CD4-positive, alpha-beta T cell (primary cell): ENCODE results near the gene TEKT4. TPM values are rescaled to one million over a fixed set of nuclear protein-coding genes. Genes with fewer than 3 reads are reported as not detected.

Experiments
- ATAC-seq: fragments of 200-7000 bp; cut with Tn5 transposase; one replicate; pipeline ENCODE4 v1.10.0; 2022; ENCODE audit warnings: mild to moderate bottlenecking; ENCODE audit not compliant: poor library complexity
- CTCF ChIA-PET: fragments of 350-600 bp; sonication (Branson Sonifier 250); formaldehyde crosslinking; loops from one replicate; lab custom pipeline; 2021; ENCODE audit warnings: antibody characterized with exemption, inconsistent platforms; lab: Charles Lee
- POLR2A ChIA-PET: fragments of 350-600 bp; sonication (Branson Sonifier 250); formaldehyde crosslinking; loops from one replicate; lab custom pipeline; 2021; ENCODE audit warnings: antibody characterized with exemption, inconsistent platforms; lab: Charles Lee
- DNase-seq, 14 experiments: peaks; one replicate each; pipeline ENCODE4 v3.0.0-alpha.2; 2013 to 2020; ENCODE audit warnings: mixed read lengths in 2 of 14
- H3K27ac ChIP-seq, 2 donors: one replicate each; pipeline versions ENCODE4 v1.5.1 to v1.7.0; 2013; ENCODE audit warnings: low read length in 2 of 2, low read depth in 1 of 2, mild to moderate bottlenecking in 1 of 2
- H3K27me3 ChIP-seq, 2 experiments: 1 replicate in 1 of 2; 2 replicates in 1 of 2; pipeline versions ENCODE4 v1.6.1 to v1.7.0; 2013; ENCODE audit warnings: low read length in 2 of 2, control low read depth in 1 of 2, mild to moderate bottlenecking in 1 of 2, moderate library complexity in 1 of 2; ENCODE audit not compliant: insufficient read depth in 2 of 2, control insufficient read depth in 1 of 2
- H3K36me3 ChIP-seq: one replicate; pipeline ENCODE4 v1.6.1; 2013; ENCODE audit warnings: low read length, control low read depth; ENCODE audit not compliant: insufficient read depth
- H3K4me1 ChIP-seq: one replicate; pipeline ENCODE4 v1.6.1; 2013; ENCODE audit warnings: low read length, control low read depth; ENCODE audit not compliant: insufficient read depth
- H3K4me3 ChIP-seq: one replicate; pipeline ENCODE4 v1.5.1; 2013; ENCODE audit warnings: mild to moderate bottlenecking, low read length, moderate library complexity
- H3K9me3 ChIP-seq, 2 experiments: 1 replicate in 1 of 2; 2 replicates in 1 of 2; pipeline versions ENCODE4 v1.6.1 to v1.7.0; 2013; ENCODE audit warnings: low read length in 2 of 2, mild to moderate bottlenecking in 2 of 2, control low read depth in 1 of 2, moderate library complexity in 1 of 2; ENCODE audit not compliant: control insufficient read depth in 1 of 2, insufficient read depth in 1 of 2
- H3K27ac Mint-ChIP-seq: one replicate; pipeline ENCODE4 v1.8.0; 2020; ENCODE audit warnings: mixed read lengths
- H3K27me3 Mint-ChIP-seq: one replicate; pipeline ENCODE4 v1.8.0; 2021; ENCODE audit warnings: mixed read lengths
- H3K36me3 Mint-ChIP-seq: one replicate; pipeline ENCODE4 v1.8.0; 2021; ENCODE audit warnings: low read depth, mixed read lengths
- H3K4me1 Mint-ChIP-seq: one replicate; pipeline ENCODE4 v1.8.0; 2021; ENCODE audit warnings: low read depth, mixed read lengths
- H3K4me3 Mint-ChIP-seq: one replicate; pipeline ENCODE4 v1.8.0; 2020; ENCODE audit warnings: mild to moderate bottlenecking, mixed read lengths
- H3K9me3 Mint-ChIP-seq: one replicate; pipeline ENCODE4 v1.8.0; 2020; ENCODE audit warnings: mixed read lengths
- intact Hi-C, 2 experiments: fragments of 100-400 bp; cut with DNase I in 1 of 2; cut with micrococcal nuclease in 1 of 2; formaldehyde crosslinking; loops; one replicate each; pipeline versions ENCODE4 v1.15.1 to v1.9.0; 2023 to 2025; cut with DNase I, micrococcal nuclease
- total RNA-seq, 174 experiments: library from RNA in 2 of 174; stranded (reverse) in 2 of 174; gene quantifications; one replicate each; pipeline ENCODE4 v1.2.3 and lab custom pipeline; 2021 to 2026
- TF ChIP-seq, protein P1 (sequence below): fragments of 200-600 bp; IDR thresholded peaks from one replicate; pipeline ENCODE4 v1.8.0; 2022; ENCODE audit warnings: antibody characterized with exemption, mild to moderate bottlenecking

TEKT4 gene
- total RNA-seq, 2 experiments from 2014 or later: not detected

DNA sequence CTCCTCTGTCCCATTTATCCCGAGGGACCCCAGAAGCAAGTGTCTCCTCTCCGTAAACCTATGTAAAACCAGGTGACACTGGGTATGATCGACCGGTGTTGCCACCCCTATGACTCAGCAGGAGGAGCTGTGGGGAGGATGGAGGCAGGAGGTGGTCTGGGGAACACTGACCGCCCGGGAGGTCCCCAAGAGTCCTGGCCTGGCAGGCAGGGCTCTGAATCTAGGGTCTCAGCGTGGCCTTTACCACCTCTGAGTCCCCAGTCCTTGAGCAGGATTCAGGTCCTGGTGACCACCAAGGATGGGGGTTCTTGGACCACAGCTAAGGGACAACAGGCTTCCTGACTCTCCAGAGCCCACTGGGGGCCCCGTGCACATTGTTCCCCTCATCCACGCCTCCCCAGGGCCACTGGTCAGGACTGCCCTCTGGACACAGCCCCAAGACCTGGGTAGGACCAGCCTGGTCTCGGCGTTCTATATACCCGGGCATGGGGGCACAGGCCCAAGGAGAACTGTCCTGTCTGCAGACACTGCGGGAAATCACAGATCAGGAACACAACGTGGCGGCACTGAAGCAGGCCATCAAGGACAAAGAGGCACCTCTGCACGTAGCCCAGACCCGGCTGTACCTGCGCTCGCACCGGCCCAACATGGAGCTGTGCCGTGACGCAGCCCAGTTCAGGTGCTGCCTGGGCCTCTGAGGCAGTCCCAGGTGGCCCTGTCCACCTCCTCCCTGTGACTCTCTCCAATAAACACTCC is 4.0 kb downstream of the TEKT4 start:
- Histone ChIP-seq H3K9me3 (peaks cover 0 to 21% of the 10 kb centered on the region in 2 experiments), H3K4me1 (peaks cover 6% of the 10 kb centered on the region), H3K4me3 (no peak overlapping the region), H3K27ac (no peak overlapping the region), H3K36me3 (no peaks in the 10 kb centered on the region), H3K27me3 (peaks cover 2 to 4% of the 10 kb centered on the region in 2 experiments)
- H3K4me1 Mint-ChIP-seq: no peaks in the 10 kb centered on the region
- no peaks in the 10 kb centered on the region for H3K9me3 Mint-ChIP-seq
- DNase-seq (peak in 1 of 14 experiments; percentile 9), ATAC-seq (no peak)
- ChIA-PET POLR2A (no interaction called here), CTCF (no interaction called here)
- no peak overlapping the region for H3K27ac Mint-ChIP-seq
- intact Hi-C loops: no loop called here
- TF ChIP-seq, protein P1, sequence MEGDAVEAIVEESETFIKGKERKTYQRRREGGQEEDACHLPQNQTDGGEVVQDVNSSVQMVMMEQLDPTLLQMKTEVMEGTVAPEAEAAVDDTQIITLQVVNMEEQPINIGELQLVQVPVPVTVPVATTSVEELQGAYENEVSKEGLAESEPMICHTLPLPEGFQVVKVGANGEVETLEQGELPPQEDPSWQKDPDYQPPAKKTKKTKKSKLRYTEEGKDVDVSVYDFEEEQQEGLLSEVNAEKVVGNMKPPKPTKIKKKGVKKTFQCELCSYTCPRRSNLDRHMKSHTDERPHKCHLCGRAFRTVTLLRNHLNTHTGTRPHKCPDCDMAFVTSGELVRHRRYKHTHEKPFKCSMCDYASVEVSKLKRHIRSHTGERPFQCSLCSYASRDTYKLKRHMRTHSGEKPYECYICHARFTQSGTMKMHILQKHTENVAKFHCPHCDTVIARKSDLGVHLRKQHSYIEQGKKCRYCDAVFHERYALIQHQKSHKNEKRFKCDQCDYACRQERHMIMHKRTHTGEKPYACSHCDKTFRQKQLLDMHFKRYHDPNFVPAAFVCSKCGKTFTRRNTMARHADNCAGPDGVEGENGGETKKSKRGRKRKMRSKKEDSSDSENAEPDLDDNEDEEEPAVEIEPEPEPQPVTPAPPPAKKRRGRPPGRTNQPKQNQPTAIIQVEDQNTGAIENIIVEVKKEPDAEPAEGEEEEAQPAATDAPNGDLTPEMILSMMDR: no peak
- H3K36me3 Mint-ChIP-seq: no peaks in the 10 kb centered on the region
- peaks cover 14% of the 10 kb centered on the region for H3K27me3 Mint-ChIP-seq
- H3K4me3 Mint-ChIP-seq: no peak overlapping the region

- peaks cover 6% of the 10 kb centered on the region for H3K4me1 ChIP-seq
- no peak overlapping the region for H3K4me3 ChIP-seq
- no peaks in the 10 kb centered on the region for H3K9me3 Mint-ChIP-seq
- DNase-seq (no peak), ATAC-seq (no peak)
- no peaks in the 10 kb centered on the region for H3K4me1 Mint-ChIP-seq
- no peak overlapping the region for H3K27ac Mint-ChIP-seq
- POLR2A ChIA-PET: no interaction called here
- H3K27ac ChIP-seq: no peak overlapping the region
- TF ChIP-seq, protein P1: no peak
- peaks cover 10% of the 10 kb centered on the region for H3K27me3 Mint-ChIP-seq
- intact Hi-C loops: no loop called here
- peaks cover 0 to 28% of the 10 kb centered on the region in 2 experiments for H3K9me3 ChIP-seq
- no peak overlapping the region for H3K4me3 Mint-ChIP-seq
- H3K36me3 ChIP-seq: no peaks in the 10 kb centered on the region
- peaks cover 2 to 3% of the 10 kb centered on the region in 2 experiments for H3K27me3 ChIP-seq
- CTCF ChIA-PET: no interaction called here
- no peaks in the 10 kb centered on the region for H3K36me3 Mint-ChIP-seq
These were observed 4.7 kb downstream of the TEKT4 start for GRCh38 chr2:94875820-94876522.

DNA sequence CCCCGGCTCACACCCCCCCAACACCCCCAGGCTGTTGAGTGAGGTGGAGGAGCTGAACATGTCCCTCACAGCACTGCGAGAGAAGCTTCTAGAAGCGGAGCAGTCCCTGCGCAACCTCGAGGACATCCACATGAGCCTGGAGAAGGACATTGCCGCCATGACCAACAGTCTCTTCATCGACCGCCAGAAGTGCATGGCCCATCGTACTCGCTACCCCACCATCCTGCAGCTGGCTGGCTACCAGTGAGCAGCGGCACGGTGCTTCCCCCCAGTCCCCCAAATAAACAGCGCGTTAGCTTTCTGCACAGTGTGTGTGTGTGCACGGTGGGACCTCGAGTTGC is 5.3 kb downstream of the TEKT4 start:
- no peak overlapping the region for H3K4me3 ChIP-seq
- TF ChIP-seq, protein P1: no peak
- peaks cover 0 to 28% of the 10 kb centered on the region in 2 experiments for H3K9me3 ChIP-seq
- peaks cover 6% of the 10 kb centered on the region for H3K4me1 ChIP-seq
- no peaks in the 10 kb centered on the region for H3K9me3 Mint-ChIP-seq
- H3K4me3 Mint-ChIP-seq: no peak overlapping the region
- no peaks in the 10 kb centered on the region for H3K36me3 ChIP-seq
- H3K27me3 ChIP-seq: no peaks in the 10 kb centered on the region
- no peak overlapping the region for H3K27ac Mint-ChIP-seq
- intact Hi-C loops: no loop called here
- ATAC-seq: no peak
- ChIA-PET POLR2A (no interaction called here), CTCF (no interaction called here)
- no peaks in the 10 kb centered on the region for H3K36me3 Mint-ChIP-seq
- no peak overlapping the region for H3K27ac ChIP-seq
- DNase-seq: no peak
- no peaks in the 10 kb centered on the region for H3K4me1 Mint-ChIP-seq
- peaks cover 11% of the 10 kb centered on the region for H3K27me3 Mint-ChIP-seq
